Retinal pigment epithelial cell (primary cell): Measurements from ENCODE around the gene SAMD9.

Source experiments
- DNase-seq: peaks from one replicate; pipeline ENCODE4 v3.0.0-alpha.2; 2010; ENCODE audit warnings: low read depth
- H3K4me3 ChIP-seq: 2 replicates; pipeline ENCODE4 v1.5.1; 2011; ENCODE audit warnings: mild to moderate bottlenecking, low read length, control low read depth, moderate library complexity
- CTCF ChIP-seq: conservative IDR thresholded peaks from 2 replicates; pipeline ENCODE4 v1.5.1; 2011; ENCODE audit warnings: low read depth, low read length, control low read depth, inconsistent platforms

The SAMD9 gene

DNA sequence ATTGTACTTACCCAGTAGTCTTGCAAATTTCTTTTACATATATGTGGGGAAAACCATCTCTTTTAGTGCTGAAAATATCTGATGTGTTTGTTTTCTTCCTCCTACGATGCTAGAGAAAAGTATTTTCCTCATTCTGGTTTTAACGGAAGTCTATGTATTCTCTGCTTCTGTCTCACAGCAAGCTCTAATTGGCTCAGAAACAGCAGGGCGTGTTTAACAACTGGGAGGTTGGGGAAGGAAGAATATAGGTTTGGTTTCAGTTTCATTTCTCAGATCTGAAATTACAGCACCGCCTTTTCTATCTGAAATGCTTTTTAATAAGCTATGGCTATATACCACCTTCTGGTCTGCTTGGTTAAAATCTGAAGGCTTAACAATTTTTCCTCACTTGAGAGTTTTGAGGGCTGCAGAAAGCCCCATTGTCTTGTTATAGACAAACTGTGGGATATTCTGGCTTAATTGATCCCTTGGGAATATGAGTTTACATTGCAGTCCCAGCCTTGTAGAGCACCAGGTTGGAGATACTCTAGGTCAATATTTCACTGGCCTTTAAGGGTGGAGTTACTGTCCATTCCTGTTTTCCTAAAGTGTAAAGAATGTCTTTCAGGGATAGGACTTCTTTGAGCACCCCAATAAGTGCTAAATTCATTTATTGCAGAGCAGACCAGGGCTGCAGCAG lies at the start of gene SAMD9:
TSS of gene SAMD9 (minus strand) at position 128 of the 679 bp plus-strand sequence. CDS start 11,882 bp downstream, outside the sequence.
- H3K4me3 ChIP-seq, result no peak within 1 kb of the TSS
- no peak for TF ChIP-seq CTCF
- no peak for DNase-seq

- no peak overlapping the region for H3K4me3 ChIP-seq
- DNase-seq, result no peak
- no peak for TF ChIP-seq CTCF
Measured at GRCh38 chr7:93165447-93165846, 47.7 kb upstream of the SAMD9 start.

DNA sequence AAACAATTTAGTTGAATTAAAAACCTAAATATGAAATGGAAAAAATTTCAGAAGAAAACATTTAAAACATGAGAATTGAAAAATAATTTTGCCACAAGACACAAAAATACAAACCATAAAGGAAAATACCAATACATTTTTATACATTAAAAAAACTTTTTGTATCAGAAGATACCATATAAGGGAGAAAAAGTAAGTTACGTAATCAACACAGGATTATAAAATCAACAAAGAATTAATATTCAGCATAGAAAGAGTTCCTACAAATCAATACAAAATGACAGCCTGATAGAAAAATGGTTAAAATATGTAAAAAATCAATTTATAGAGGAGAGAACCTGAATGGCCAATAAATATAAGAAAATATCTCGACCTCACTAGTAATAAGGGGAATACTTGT lies 47.0 kb upstream of the SAMD9 start:
- H3K4me3 ChIP-seq, result no peak overlapping the region
- TF ChIP-seq CTCF, result no peak
- no peak for DNase-seq

GRCh38 chr7:93161181-93161762 lies 43.5 kb upstream of the SAMD9 start:
- TF ChIP-seq CTCF, result no peak
- DNase-seq, result no peak
- H3K4me3 ChIP-seq, result no peak overlapping the region

DNA sequence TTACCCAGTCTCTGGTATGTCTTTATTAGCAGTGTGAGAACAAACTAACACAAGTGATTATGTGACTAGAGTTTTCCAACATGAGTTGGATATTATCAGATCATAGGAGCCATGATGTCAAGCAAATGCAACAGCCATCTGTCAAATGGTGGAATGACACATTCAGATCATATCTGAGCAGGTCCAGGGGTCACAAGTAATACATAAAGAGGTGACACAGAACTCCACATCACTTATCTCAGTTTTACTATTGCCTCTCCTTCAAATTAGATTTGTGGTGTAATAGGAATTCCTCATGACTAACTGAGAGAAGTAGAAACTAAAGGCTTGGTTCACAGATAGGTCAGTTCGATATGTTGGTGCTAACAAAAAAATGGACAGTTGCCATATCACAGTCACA lies 42.6 kb upstream of the SAMD9 start:
- no peak for TF ChIP-seq CTCF
- peak; percentile 16 for DNase-seq
- no peak overlapping the region for H3K4me3 ChIP-seq

DNA sequence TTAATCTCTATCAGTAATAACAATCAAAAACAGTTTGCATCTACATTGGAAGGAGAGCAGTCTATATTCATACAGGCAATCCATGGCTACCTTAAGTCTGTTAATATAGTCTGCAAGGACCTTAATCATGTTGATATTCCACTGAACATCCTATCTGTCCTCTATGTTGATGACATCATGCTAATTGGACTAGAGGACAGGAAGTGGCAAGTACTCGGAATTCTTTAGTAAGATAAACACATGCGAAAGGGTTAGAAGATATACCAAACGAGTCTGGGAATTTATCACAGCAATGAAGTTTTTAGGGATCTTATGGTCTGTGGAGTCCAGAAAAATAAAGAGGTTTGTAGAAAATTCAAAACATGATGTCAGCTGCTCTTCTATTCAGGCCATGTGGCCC lies 41.7 kb upstream of the SAMD9 start:
- no peak for DNase-seq
- TF ChIP-seq CTCF, result no peak

DNA sequence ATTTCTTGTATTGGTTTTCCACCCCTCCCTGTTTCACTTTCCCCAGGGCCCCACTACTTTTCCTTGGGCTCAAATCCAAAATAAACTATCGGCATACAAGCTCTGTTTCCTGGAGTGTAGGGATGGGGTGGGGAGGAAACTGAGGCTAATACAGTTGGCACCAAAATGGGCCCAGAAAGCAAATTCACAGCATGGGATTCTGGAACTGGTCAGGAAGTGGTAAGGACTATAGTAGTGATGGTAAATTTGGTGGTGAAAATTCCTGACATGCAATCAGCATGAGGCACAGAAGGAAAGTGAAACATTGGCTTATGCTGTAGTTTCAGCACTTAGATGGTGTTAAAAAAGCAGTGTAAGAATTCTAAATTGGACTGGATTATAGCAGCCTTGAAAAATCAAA lies 39.1 kb upstream of the SAMD9 start:
- no peak for DNase-seq
- H3K4me3 ChIP-seq, result no peak overlapping the region
- TF ChIP-seq CTCF, result no peak

More for the DNA sequence above, 41.7 kb upstream of the SAMD9 start:
- no peak overlapping the region for H3K4me3 ChIP-seq
